Measurements from ENCODE around the gene YTHDF1.

- TF ChIP-seq CTCF (IDR thresholded peaks at IDR 0.05; ENCODE audit: low read length) = no peak
- no peak for TF ChIP-seq EZH2 (IDR thresholded peaks at IDR 0.05; ENCODE audit: borderline replicate concordance, low read length)
Observed at GRCh38 chr20:63210011-63210605, 5.8 kb downstream of the YTHDF1 start.
